ENCODE data around the gene USP3.
"Not testable (repeated sequence)": the region's sequence is repeated elsewhere in the genome, so short reads cannot be mapped to it uniquely, and the experiment has no call there.

USP3 gene

DNA sequence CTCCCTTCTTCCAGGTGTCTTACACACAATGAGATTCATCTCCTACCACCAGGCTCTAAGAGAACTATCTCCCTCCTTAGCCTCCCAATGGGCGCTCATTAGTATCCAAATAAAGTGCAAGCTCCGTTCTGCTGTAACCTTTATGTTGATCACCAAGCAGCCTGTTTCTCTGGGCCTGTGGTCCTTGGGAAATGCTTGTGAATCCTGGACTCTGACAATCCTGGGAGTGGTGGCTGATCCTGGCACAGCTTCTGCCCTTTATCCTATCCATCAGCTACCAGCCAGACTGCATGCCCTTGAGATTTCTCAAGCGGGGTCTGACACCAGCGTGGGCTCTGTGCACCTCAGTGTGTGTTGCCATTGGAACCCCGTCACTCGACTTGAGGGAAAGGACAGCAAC is 26.1 kb upstream of the USP3 start:
- DNase-seq: no peak

DNA sequence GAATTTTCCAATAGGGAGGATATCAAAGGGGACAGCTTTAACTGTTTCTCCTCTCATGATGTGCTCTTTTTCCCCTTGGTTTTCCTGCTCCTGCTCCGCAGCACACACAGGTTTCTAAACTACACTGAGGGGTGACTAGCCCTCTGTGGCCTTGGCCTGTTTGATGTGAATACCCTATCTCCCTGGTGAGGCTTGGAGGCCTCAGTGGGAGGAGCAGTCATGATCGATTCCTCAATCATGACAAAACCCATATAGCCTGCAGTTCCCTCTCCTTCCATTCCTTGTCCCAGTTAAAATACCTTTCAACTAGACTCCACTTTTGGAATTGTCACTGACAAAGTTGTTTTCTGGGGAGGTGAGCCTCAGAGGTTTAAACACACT is 24.0 kb upstream of the USP3 start:
- DNase-seq: no peak

DNA sequence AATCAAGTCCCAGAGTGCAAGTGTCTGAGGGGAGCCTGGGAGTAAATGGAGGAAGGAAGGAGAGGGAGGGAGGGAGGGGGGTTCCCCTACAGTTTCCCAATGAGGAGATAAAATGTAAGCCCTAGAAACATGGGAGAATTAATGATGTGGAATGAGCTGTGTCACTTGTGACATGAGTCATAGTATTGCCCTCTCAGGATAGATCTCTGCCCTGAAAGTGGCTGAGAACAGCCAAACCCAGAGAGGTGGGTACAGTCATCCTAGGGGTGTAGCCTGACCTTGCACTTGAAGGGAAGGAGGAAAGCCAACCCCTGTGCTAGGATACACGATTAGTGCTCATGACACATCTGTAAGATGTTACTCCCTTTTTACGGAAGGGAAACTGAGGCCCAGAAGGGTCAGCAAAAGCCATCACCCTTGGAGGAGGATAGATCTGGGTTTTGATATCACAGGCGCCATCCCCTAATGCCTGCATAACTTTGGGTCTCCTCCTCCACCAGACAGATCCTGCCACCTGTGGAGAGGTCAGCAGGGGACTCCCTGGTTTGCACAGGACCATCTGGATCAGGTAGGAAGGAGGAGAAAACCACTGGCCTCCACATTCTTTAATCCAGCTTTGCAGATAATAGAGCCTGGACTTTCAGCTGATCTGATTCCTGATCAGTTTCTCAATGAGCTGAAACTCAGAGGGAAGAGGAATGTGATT is 23.1 kb upstream of the USP3 start:
- DNase-seq: no peak

DNA sequence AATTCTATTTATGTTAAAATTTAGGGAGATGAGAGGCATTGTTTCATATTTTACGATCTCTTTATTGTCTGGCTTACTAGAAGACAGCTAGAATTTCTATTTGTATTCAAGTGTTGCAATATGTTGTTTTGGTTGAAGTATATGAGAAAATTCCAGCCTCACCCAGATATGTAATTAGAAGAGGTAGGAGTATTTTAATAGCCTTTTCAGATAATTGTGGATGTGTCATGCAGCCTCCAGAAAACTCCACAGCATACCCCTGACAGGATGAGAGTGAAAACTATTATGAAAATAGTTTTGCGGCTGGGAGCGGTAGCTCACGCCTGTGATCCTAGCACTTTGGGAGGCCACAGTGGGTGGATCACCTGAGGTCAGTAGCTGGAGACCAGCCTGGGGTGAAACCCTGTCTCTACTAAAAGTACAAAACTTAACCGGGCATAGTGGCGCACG is 21.5 kb upstream of the USP3 start:
- DNase-seq: no peak

DNA sequence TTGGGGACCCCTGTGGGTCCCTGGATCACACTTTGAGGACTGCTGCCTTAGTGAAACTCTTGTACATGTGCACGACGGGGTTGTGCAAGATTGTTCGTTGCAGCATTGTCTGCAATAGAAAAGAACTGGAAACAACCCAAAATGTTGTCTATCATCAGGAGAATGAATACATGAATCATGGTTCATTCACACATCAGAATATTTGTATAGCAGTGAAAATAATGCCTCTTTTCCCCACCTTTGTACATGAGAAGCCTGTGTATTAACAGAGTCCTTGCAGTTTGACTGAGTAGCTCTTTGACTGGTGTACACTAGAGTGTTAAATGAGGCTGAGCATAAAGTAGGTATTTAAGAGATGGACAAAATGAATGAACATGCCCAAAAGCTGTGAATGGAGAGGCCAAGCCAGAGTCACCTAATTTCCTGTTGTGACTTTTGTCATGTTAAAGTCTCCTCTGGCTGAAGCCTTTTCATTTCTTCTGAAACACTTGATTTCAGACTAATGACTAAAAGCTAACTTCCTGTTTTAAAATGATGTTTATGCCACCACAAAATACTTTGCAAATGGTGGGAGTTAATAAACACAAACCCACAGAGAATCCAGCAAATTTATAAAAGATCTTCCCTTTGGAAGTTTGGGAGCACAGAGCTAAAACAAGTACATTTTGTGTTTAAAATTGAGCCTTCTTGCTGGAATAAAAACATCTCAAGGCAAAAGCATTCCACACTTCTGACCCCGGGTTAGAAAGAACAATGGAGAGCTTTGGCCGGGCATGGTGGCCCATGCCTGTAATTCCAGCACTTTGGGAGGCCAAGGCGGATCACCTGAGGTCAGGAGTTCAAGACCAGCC is 20.6 kb upstream of the USP3 start:
- no peak for DNase-seq

DNA sequence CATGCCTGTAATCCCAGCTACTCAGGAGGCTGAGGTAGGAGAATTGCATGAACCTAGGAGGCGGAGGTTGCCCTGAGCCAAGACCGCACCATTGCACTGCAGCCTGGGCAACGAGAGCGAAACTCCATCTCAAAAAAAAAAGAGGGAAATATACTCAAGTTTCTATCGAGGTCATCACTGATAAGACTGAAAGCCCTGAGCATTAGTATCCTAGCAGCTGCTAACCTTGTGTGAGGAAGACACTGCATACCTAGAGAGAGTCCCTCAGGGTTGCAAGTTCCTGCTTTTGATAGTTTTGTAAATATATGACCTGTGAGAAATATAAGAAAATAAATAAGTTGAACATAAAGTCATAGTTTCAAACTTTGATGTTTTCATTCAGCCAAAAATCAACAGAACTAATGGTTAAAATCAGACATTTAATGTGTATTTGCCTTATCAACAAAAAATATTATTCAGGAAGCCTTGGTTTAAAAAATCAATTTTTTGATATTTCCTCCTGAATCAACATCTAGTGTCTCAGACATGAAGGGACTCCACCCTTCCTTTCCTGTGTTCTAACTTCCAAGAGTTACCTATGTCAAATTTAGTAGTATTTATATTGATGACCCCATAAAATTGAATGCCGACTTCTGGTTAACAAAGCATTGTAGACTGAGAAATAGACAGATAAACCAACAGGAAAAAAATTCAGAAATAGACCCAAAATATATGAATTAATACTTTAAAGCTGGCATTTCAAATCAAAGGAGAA is 19.8 kb upstream of the USP3 start:
- no peak for DNase-seq

DNA sequence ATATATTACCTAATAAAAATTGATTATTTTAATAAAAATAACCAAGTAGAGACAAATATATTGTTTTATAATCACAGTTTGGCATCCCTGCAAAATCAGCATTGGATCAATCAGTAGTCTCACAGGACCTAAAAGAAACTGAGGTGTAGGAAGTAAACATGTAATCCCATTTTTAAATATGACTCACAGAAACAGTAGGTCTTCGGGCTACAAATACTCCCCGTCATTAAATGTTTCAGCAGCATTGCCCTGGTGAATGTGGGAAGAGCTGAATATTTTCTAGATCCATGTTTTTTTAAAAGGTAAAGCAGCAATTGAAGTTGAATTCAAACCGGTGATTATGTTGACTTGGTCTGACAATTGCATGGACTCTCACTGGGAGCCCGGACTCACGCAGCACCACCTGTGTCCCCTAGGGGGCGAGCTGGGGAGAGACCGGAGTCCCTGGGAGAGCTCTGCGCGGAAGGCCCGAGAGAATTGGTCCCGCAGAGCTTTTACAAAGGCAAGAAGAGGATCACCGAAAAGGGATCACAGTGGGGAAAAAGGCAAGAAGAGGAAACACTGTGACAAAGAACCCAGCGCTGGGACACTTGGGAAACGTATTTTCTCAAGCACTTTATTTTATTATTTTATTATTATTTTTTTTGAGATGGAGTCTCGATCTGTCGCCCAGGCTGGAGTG is 17.2 kb upstream of the USP3 start:
- DNase-seq: no peak

DNA sequence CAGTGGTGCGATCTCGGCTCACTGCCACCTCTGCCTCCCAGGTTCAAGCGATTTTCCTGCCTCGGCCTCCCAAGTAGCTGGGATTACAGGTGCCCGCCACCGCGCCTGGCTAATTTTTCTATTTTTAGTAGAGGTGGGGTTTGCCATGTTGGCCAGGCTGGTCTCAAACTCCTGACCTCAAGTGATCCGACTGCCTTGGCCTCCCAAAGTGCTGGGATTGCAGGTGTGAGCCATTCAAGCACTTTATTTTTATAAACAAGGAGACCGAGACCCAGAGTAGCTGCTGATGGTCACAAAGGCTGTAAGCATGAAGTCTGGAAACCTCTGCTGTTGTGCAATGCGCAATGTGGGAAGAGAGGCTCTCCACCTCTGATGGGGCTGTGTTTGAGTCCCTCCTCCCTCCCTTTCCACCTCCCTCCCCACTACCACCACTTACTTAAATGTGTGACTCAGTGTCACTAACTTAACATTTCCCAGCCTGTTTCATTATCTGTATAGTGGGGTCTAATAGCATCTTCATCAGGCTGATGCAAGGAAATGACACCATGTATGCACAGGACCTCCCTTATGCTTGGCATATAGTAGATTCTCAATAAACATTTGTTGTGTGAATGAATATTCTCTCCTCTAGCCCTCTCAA is 16.5 kb upstream of the USP3 start:
- not testable (repeated sequence) for DNase-seq

DNA sequence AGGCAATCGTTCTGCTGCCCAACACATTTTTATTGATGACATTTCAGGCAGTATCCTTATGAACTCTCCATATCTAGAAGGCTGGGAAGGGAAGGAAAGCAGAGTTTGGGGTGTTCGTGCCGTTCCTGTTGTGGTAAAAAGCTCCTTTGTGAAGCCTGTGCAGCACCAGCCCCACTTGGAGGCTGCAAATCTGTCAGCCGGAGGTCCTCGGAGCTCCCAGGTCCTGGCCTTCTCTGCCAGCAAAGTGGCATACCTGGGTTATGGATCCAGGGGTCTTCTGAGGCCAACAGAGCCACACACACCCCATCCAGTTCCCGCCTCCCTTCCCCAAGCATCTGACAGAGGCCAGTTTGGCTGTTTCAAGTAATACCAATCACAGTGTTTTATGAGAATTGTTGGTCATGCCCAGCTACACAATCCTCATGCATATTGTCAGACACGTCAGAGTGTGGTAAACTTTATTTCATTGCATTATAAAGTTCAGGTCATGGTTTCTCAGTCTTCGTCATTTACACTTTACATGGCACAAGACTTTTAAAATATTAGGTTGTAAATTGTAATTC is 15.9 kb upstream of the USP3 start:
- DNase-seq: no peak

DNA sequence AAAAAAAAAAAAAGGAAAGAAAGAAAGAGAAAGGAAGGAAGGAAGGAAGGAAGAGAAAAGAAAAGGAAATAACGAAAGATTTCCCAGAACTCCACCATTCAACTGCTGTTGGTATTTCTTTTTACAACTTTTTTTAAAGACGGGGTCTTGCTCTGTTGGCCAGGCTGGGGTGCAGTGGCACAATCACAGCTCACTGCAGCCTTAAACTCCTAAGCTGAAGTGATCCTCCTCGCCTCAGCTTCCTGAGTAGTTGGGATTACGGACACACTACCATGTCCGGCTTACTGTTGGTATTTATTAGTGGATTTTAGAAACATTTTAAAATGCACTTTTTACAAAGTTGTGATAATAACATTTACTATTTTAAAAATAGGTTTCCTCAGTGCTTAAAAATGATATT is 15.0 kb upstream of the USP3 start:
- no peak for DNase-seq

DNA sequence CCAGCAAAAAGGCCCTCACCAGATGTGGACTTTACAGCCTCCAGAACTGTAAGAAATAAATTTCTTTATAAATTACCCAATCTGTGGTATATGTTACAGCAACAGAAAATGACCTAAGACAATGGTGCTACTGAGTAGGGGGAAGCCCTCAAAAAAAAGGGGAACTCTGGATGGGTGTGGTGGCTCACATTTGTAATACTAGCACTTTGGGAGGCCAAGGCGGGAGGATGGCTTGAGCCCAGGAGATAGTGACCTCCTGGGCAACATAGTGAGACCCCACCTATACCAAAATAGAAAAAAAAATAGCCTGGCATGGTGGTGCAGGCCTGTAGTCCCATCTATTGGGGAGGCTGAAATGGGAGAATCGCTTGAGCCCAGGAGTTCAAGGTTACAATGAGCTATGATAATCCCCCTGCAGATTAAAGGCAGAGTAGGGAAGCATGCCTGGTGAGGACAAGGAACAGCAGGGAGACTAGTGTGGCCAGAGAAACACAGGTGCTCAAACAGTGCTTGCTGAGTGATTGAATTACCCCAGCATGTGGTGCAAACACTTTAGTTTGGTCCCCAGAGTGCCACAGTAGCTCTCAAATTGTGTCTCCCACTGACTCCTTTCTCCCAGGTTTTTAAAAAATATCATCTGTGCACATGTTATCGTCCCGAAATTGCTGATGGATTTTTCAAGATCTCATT is 13.9 kb upstream of the USP3 start:
- DNase-seq: no peak

DNA sequence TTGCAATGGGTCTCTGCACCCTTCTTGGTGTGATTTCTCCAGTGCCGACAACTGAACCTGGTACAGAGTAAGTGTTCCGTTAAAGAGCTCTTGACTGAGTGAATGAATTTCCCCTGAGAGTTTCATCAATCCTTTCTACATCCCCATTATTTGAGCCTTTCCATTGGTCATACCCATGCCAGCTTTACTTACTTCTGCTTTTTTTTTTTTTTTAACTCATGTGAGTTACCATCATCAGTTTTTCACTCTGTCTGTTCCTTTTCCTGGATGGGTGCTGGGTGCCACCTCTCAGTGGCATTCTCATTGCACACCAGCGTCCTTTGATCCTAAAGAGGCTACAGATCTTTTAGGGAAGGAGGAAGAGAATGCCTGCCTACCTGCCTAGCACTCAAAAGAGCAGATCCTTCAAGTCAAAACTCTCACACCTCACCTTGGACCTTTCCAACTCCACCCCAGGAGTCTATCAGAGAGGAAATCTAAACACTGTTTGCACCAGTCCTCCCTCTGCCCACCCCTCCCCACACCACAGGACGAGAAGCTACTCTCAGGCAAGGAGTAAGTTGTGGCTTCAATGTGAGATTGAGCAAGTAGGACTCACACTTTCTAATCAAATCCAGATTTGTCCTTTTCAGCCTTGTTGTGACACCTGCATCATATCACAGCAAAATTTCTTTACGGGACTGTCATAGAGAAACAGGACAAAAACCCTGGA is 13.1 kb upstream of the USP3 start:
- no peak for DNase-seq

DNA sequence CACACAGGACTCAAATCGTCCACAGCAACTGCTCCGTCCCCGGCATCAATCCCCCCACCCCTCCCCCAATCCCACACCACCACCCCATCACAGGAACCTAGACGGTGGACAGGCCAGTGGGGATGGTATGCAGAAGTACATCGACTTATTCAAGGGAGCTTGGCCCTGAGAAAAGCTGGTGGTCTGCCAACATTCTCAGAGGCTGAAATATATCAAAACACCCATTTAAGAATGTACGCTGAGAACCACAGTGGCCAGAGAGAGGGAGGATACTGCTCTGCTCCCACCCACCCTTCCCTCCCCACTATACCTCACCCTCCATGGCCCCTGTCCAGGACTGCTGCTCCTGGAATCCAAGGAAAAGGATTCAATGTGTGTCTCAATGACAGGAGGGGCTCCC is 12.4 kb upstream of the USP3 start:
- no peak for DNase-seq

DNA sequence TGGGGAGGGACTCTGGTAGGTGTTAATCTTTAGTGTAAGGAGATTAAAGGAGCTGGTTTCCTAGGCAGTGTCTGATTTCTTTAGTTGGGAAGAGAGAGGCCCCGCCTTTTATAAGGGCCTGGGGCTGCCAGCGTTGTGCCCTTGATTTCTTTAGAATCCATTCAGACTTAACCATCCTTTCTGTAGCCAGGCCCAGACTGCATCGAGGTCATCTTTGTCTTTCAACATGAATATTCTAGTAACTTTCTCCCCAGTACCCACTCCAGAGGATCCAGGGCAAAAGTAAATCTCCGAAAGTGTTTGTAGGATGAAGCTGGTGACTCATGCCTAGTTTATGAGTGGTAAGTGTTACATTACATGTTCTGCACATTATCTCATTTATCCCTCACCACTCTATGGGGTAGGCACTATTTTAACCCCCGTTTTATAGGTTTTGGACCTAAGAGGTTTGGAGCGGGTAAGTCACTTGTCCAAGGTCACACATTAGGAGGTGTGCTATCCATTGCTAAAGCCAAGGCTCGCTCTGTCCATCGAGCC is 11.8 kb upstream of the USP3 start:
- DNase-seq: no peak

DNA sequence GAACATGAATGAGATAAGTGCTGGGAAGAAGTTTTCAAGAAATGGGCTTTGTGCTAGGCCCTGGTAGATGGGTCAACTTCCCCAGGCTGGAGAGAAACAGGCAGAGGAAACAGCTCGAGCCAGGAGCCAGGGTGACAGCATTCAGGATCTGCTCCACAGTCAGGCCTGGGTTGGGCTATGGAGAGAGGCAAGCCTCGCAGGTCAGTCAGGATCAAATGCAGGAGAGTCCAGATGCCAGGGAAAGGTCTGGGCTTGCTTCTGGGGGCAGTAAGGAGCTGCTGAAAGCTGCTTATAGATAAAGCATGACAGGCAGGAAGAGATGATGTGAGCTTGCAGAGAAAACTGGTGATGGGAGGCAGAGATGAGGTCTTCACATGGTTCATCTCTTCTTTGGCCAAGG is 11.0 kb upstream of the USP3 start:
- DNase-seq: no peak

DNA sequence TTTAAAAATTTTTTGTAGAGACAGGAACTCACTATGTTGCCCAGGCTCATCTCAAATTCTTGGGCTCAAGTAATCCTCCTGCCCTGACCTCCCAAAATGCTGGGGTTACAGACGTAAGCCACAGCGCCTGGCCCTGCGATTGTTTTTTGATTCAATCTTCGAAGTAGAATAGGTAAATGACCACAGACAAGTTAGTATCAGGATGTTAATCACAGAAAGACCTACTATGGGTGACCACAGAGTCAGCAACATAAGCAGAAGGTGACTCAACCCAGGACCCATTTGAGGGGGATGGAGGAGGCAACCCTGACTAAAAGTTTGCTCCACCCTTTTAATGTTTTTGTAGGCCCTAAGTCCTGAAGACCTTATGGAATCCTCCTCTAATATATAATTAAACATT is 10.0 kb upstream of the USP3 start:
- DNase-seq: no peak

DNA sequence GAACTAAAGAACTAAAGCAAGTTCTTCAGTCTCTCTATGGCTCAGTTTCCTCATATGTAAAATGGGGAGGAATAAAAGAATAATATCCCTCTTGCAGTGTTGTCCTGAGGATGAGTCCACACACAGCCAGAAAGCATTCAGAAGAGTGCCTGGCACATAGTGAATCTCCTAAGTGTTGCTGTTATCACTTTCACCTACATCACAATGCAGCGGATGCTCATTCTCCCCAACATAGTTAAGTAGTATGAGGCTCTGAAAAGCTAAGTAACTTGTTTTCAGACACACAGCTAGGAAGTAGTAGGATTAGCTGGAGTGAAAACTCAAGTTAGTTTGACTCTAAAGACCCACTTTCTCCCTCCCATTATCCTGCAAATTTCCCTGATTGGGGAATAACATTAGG is 9.1 kb upstream of the USP3 start:
- DNase-seq: no peak

DNA sequence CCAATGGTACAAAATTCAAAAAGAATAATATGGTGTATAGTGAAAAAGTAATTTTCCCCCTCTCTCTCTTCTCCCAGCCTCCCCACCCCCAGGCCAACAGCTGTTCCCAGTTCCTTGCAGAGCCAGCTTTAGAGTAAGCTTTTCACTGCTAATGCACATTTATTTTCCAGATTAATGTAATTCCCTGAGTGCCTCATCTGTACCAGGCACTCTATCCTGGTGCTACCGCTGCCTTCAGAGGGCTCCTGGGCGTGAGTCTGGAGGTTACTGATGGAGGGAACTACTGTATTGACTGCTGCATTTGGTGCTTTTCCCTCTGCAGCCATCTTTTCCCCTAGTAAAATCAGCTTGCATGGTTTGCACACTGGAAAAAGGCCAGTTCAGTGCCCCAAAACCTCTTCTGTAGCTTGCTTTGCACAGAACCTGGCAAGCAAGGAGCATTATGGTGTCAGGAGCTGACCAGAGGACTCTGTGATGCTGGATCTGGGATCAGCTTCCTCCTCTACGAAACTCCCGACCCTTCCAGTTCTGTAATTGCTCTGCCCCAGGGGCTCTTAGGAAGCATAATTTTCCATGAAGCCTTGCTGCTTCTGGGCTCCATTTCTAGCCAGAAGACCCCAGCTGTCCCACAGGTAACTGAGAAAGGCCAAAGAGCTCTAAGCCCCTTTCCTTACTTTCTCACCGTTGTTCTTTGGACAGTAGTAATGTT is 8.5 kb upstream of the USP3 start:
- DNase-seq: no peak

DNA sequence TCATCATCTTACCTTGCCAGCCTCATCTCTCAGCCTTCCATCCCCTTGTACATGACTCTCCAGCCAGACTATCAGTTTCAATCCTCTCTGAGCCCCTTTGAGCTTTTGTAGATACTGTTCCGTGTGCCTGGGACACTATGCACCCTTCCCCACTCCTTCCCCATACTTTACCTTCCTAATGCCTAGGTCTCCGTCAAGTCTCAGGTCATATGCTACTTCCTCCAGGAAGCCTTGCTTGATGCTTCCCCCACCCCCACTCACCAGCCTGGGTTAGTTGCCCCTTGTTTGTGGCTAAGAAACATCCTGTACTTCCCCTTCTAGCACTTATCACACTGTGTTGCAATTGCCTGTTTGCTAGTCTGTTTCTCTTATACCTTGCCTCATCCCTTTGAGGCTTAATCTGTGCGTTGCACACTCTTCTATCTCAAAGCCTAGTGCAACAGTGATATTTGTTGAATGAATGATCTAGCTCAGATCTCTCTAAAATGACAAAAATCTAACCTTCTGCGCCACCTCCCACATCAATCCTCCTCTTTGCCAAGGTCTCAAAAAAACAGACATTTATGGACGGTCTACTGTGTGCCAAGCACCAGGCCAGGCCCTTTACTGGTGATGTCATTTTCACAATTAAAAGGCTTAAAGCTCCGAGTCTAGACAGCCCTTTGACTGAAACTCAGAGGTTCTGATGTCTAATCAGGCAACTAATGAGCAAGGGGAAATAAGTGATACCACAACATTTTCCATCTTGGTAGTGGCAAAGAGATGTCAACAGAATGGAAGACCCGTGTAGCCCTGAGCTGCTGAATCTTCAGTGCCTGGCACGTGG is 6.5 kb upstream of the USP3 start:
- DNase-seq: no peak
